Activated CD8-positive, alpha-beta T cell treated with anti-CD3 and anti-CD28 coated beads for 36 hours (primary cell): ENCODE results near the gene ETFBKMT. TPM values are rescaled to one million over a fixed set of nuclear protein-coding genes. Genes with fewer than 3 reads are reported as not detected.
A peak's percentile ranks its signal among the peaks of the same experiment; 100 is the strongest.
"Not testable (repeated sequence)": the region's sequence is repeated elsewhere in the genome, so short reads cannot be mapped to it uniquely, and the experiment has no call there.

Source experiments
- ATAC-seq: fragments of 200-7000 bp; cut with Tn5 transposase; one replicate; pipeline ENCODE4 v1.10.0; 2021; ENCODE audit warnings: mild to moderate bottlenecking, moderate library complexity
- CTCF ChIA-PET: fragments of 350-600 bp; sonication (Branson Sonifier 250); formaldehyde crosslinking; loops from one replicate; lab custom pipeline; 2021; ENCODE audit warnings: antibody characterized with exemption; lab: Charles Lee
- POLR2A ChIA-PET: fragments of 350-600 bp; sonication (Branson Sonifier 250); formaldehyde crosslinking; loops from one replicate; lab custom pipeline; 2021; ENCODE audit warnings: antibody characterized with exemption; lab: Charles Lee
- DNase-seq: peaks from one replicate; pipeline ENCODE4 v3.0.0-alpha.2; 2020
- H3K27ac Mint-ChIP-seq: one replicate; pipeline ENCODE4 v1.8.0; 2021; ENCODE audit warnings: mild to moderate bottlenecking, mixed read lengths
- H3K27me3 Mint-ChIP-seq: one replicate; pipeline ENCODE4 v1.8.0; 2021; ENCODE audit warnings: mixed read lengths
- H3K36me3 Mint-ChIP-seq: one replicate; pipeline ENCODE4 v1.8.0; 2021; ENCODE audit warnings: low read depth, mixed read lengths
- H3K4me1 Mint-ChIP-seq: one replicate; pipeline ENCODE4 v1.8.0; 2021; ENCODE audit warnings: low read depth, mixed read lengths
- H3K4me3 Mint-ChIP-seq: one replicate; pipeline ENCODE4 v1.8.0; 2021; ENCODE audit warnings: mild to moderate bottlenecking, moderate library complexity, mixed read lengths
- H3K9me3 Mint-ChIP-seq: one replicate; pipeline ENCODE4 v1.8.0; 2021; ENCODE audit warnings: mixed read lengths
- intact Hi-C: fragments of 100-400 bp; cut with micrococcal nuclease; formaldehyde crosslinking; loops from one replicate; pipeline ENCODE4 v1.10.0; 2022
- total RNA-seq, 2 experiments: library from RNA; stranded (reverse); gene quantifications; one replicate each; pipeline ENCODE4 v1.2.3, GENCODE V29; 2021
- TF ChIP-seq, protein P1 (sequence below): fragments of 200-600 bp; IDR thresholded peaks from one replicate; pipeline ENCODE4 v1.8.0; 2022; ENCODE audit warnings: antibody characterized with exemption, mild to moderate bottlenecking

The ETFBKMT gene
- total RNA-seq, 2 experiments from 2014 or later, result 0.99 to 1.1 TPM

DNA sequence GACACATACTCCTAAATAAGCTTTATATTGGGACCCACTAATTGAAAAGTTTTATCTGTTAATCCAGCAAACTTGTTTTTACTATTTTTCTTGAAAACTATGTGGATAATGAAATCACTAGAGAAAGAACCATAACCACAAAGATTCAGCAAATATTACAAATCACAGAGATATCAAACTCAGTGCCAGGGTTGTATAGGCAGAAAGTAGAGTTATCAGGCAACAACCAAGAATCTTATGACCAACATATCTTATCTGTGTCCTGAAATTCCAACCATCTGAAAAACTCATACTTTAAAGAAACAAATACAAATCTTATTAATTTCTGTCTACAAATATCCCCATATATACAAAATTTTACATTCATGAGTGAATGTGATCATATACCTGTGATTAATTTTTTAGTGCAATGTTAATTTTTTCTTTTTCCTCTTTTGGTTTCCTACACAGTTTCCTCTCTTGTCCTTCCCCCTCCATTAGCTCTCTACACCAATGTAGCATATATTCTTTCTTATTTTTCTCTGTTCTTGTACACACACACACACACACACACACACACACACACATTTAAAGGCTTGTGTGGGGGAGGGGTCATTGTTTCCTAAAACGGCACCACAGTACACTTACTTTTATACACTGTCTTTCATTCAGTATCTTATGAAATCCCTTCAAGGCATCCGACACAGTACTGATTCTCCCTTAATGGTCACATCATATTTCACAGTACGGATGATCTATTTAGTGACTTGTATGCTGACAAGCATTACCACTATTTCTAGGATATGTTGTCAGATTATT, 50.7 kb downstream of the ETFBKMT start:
- H3K9me3 Mint-ChIP-seq, result peaks cover 22% of the 10 kb centered on the region
- peaks cover 12% of the 10 kb centered on the region for H3K4me1 Mint-ChIP-seq
- TF ChIP-seq, protein P1, sequence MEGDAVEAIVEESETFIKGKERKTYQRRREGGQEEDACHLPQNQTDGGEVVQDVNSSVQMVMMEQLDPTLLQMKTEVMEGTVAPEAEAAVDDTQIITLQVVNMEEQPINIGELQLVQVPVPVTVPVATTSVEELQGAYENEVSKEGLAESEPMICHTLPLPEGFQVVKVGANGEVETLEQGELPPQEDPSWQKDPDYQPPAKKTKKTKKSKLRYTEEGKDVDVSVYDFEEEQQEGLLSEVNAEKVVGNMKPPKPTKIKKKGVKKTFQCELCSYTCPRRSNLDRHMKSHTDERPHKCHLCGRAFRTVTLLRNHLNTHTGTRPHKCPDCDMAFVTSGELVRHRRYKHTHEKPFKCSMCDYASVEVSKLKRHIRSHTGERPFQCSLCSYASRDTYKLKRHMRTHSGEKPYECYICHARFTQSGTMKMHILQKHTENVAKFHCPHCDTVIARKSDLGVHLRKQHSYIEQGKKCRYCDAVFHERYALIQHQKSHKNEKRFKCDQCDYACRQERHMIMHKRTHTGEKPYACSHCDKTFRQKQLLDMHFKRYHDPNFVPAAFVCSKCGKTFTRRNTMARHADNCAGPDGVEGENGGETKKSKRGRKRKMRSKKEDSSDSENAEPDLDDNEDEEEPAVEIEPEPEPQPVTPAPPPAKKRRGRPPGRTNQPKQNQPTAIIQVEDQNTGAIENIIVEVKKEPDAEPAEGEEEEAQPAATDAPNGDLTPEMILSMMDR, result no peak
- no peak overlapping the region for H3K27ac Mint-ChIP-seq
- no peak for DNase-seq
- intact Hi-C loops, result no loop called here
- CTCF ChIA-PET, result no interaction called here
- H3K4me3 Mint-ChIP-seq, result no peak overlapping the region
- POLR2A ChIA-PET, result no interaction called here
- peaks cover 41% of the 10 kb centered on the region for H3K36me3 Mint-ChIP-seq
- ATAC-seq, result no peak
- H3K27me3 Mint-ChIP-seq, result no peaks in the 10 kb centered on the region

DNA sequence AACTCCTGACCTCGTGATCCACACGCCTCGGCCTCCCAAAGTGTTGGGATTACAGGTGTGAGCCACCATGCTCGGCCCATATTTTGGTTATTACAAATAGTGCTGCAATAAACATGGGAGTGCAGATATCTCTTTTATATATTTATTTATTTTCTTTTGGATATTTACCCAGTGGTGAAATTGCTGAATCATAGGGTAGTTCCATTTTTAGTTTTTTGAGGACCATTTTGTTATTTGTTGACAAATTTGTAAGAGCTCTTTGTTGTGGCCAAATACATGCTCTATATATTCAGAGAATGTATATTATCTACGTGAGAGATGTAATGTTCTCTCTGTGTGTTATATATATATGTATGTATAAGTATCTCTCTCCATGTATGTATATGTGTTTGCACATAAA, 53.4 kb downstream of the ETFBKMT start:
- Mint-ChIP-seq H3K27me3 (no peaks in the 10 kb centered on the region), H3K27ac (no peak overlapping the region), H3K36me3 (peaks cover 37% of the 10 kb centered on the region), H3K9me3 (peaks cover 21% of the 10 kb centered on the region), H3K4me1 (peaks cover 7% of the 10 kb centered on the region), H3K4me3 (no peak overlapping the region)
- ChIA-PET POLR2A (no interaction called here), CTCF (interaction anchor here (3.4 kb wide), 1 partner anchor 30 kb away, joined by 11 read pairs; no protein-coding TSS in a partner anchor)
- intact Hi-C loops, result no loop called here
- ATAC-seq (no peak), DNase-seq (no peak)
- TF ChIP-seq, protein P1, result no peak

DNA sequence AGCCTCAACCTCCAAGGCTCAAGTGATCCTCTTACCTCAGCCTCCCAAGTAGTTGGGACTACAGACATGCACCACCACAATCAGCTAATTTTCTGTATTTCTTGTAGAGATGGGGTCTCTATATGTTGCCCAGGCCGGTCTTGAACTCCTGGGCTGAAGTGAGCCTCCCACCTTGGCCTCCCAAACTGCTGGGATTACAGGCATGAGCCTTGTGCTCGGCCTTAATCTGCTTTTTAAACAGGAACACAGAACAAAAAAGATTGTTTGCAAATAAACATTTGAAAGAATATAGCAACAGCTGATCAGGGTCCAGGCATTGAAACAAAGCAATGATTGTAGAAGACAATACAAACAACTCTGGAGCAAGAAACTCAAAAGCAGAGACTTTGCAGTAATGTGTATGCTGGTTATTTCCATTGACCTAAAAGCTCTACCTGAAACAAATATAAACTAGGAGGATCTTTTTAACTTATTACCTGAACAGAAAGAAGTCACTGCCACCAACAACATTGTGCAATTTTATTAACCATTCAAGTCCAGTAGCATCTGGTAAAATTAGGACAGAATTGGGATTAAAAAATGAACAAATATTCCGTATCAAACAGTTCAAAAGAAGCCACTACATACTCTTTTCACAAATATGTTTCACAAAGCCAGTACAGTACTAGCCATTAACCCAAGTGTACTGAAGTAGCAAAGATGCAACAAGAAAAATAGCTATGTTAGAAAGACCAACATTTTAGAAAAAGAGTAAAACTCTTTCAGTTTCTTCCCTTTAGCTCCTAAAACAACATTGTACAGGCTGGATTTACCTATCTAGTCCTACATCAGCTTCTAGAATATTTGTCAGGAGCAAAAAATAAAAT, 55.2 kb downstream of the ETFBKMT start:
- Mint-ChIP-seq H3K4me1 (peaks cover 16% of the 10 kb centered on the region), H3K27ac (no peak overlapping the region), H3K9me3 (peaks cover 17% of the 10 kb centered on the region), H3K4me3 (no peak overlapping the region), H3K36me3 (peaks cover 36% of the 10 kb centered on the region), H3K27me3 (no peaks in the 10 kb centered on the region)
- intact Hi-C loops, result no loop called here
- POLR2A ChIA-PET, result interaction anchor here (0.6 to 1.4 kb wide), 4 partner anchors 14 to 245 kb away, joined by 3 to 4 read pairs (median 3); partner anchors contain the start of gene AMN1
- TF ChIP-seq, protein P1, result no peak
- CTCF ChIA-PET, result interaction anchor here (0.8 to 3.4 kb wide), 4 partner anchors 11 to 61 kb away, joined by 3 to 11 read pairs (median 4); no protein-coding TSS in a partner anchor
- no peak for DNase-seq
- no peak for ATAC-seq

DNA sequence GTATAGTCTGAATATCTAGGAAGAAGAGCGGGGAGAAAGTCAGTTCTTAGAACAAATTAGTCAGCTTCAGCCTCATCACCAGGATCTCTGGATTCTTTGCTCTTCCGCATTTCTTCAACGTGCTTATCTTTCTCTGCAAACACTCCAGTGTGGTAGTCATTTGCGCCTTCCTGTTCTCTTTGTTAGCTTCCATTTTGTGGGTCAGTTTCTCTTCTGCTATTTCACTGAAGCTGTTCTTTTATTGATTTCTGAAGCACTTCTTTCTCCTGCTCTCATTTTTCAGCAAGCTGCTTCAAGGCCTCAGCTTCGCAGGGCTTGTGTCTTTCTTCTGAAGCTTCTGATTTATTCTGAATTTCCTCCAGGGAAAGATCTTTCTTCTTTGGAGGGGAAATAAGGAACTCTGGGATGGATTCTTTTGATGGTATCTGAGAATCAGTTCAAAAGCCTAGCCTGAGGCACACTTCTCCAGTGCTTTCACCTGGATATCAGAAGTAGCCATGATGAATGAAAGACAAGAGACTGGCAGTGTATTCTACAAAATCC, 55.9 kb downstream of the ETFBKMT start:
- Mint-ChIP-seq H3K9me3 (peaks cover 15% of the 10 kb centered on the region), H3K4me3 (no peak overlapping the region), H3K27me3 (no peaks in the 10 kb centered on the region), H3K4me1 (peaks cover 15% of the 10 kb centered on the region), H3K36me3 (peaks cover 34% of the 10 kb centered on the region), H3K27ac (peak overlapping the region; percentile 5)
- no peak for DNase-seq
- intact Hi-C loops, result no loop called here
- ChIA-PET CTCF (interaction anchor here (0.8 to 3.4 kb wide), 4 partner anchors 10 to 62 kb away, joined by 3 to 11 read pairs (median 4); no protein-coding TSS in a partner anchor), POLR2A (interaction anchor here (0.6 to 1.4 kb wide), 4 partner anchors 13 to 245 kb away, joined by 3 to 4 read pairs (median 3); partner anchors contain the start of gene AMN1)
- TF ChIP-seq, protein P1, result no peak
- no peak for ATAC-seq

DNA sequence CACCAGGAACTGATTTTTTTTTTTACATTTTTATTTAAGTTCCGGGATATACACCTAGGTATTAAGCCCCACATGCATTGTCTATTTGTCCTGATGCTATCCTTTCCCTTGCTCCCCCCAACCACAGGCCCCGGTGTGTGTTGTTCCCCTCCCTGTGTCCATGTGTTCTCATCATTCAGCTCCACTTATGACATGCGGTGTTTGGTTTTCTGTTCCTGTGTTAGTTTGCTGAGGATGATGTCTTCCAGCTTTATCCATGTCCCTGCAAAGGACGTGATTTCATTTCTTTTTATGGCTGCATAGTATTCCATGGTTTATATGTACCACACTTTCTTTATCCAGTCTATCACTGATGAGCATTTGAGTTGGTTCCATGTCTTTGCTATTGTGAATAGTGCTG, 57.5 kb downstream of the ETFBKMT start:
- H3K4me3 Mint-ChIP-seq, CTCF ChIA-PET, intact Hi-C loops, ATAC-seq, H3K27me3 Mint-ChIP-seq, POLR2A ChIA-PET, DNase-seq, H3K27ac Mint-ChIP-seq: not testable (repeated sequence)
- Mint-ChIP-seq H3K9me3 (peaks cover 16% of the 10 kb centered on the region), H3K4me1 (peaks cover 26% of the 10 kb centered on the region), H3K36me3 (peaks cover 44% of the 10 kb centered on the region)

DNA sequence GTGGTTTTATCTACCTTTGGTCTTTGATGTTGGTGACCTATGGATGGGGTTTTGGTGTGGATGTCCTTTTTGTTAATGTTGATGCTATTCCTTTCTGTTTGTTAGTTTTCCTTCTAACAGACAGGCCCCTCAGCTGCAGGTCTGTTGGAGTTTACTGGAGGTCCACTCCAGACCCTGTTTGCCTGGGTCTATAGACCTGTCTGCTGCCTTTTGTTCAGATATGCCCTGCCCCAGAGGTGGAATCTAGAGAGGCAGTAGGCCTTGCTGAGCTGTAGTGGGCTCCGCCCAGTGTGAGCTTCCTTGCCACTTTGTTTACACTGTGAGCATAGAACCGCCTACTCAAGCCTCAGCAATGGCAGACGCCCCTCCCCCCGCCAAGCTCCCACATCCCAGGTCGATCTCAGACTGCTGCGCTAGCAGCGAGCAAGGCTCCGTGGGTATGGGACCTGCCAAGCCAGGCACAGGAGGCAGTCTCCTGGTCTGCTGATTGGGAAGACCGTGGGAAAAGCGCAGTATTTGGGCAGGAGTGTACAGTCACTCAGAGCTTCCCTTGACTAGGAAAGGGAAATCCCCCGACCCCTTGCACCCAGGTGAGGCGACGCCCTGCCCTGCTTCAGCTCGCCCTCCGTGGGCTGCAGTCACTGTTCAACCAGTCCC, 59.2 kb downstream of the ETFBKMT start:
- H3K4me3 Mint-ChIP-seq, intact Hi-C loops, ATAC-seq, CTCF ChIA-PET, POLR2A ChIA-PET, H3K27me3 Mint-ChIP-seq, H3K27ac Mint-ChIP-seq: not testable (repeated sequence)
- DNase-seq, result peak; percentile 27
- Mint-ChIP-seq H3K36me3 (peaks cover 52% of the 10 kb centered on the region), H3K9me3 (peaks cover 18% of the 10 kb centered on the region), H3K4me1 (peaks cover 43% of the 10 kb centered on the region)
